Sigmoid colon (tissue), 7 donors: Measurements from ENCODE around the gene PSMD3. TPM values are rescaled to one million over a fixed set of nuclear protein-coding genes. Genes with fewer than 3 reads are reported as not detected.

Source experiments
- DNase-seq: peaks from one replicate; pipeline ENCODE4 v3.0.0-alpha.2; 2019
- H3K27ac ChIP-seq, 4 donors: fragments of 200-600 bp; sonication (generic); one replicate each; pipeline ENCODE4 v1.5.1; 2016 to 2019; ENCODE audit warnings: mild to moderate bottlenecking in 1 of 4
- H3K27me3 ChIP-seq, 3 donors: fragments of 200-600 bp; sonication (generic); one replicate each; pipeline ENCODE4 v1.5.1; 2019; ENCODE audit warnings: mild to moderate bottlenecking in 1 of 3
- H3K36me3 ChIP-seq, 4 donors: fragments of 200-600 bp; sonication (generic); one replicate each; pipeline ENCODE4 v1.5.1; 2016 to 2019
- H3K4me1 ChIP-seq, 4 donors: fragments of 200-600 bp; sonication (generic); one replicate each; pipeline ENCODE4 v1.5.1; 2017 to 2019
- H3K4me3 ChIP-seq, 4 donors: fragments of 200-600 bp; sonication (generic); one replicate each; pipeline ENCODE4 v1.5.1; 2017 to 2019; ENCODE audit warnings: mild to moderate bottlenecking in 2 of 4, moderate library complexity in 1 of 4
- H3K9me3 ChIP-seq, 4 donors: fragments of 200-600 bp in 3 of 4; sonication (generic) in 3 of 4; one replicate each; pipeline versions ENCODE4 v1.5.1 to v1.6.1; 2013 to 2019
- EP300 ChIP-seq, 4 donors: sonication (generic); formaldehyde crosslinking; IDR thresholded peaks; one replicate each; pipeline ENCODE4 v1.6.1; 2017; ENCODE audit warnings: antibody characterized with exemption in 4 of 4
- POLR2A ChIP-seq, 2 donors: fragments of 450-650 bp; IDR thresholded peaks; one replicate each; pipeline ENCODE4 v1.6.1; 2016; ENCODE audit warnings: antibody characterized with exemption in 2 of 2, mild to moderate bottlenecking in 2 of 2, moderate library complexity in 2 of 2
- POLR2AphosphoS5 ChIP-seq, 4 donors: sonication (generic); formaldehyde crosslinking; IDR thresholded peaks; one replicate each; pipeline ENCODE4 v1.6.1; 2017; ENCODE audit warnings: antibody characterized with exemption in 4 of 4
- WGBS, 2 donors: extraction: QIAGEN DNeasy Blood & Tissue Kit; methylation state at CpG; one replicate each; pipeline ENCODE4 v1.1.7; 2013; 5-methylcytosine and 5-hydroxymethylcytosine counted together
- intact Hi-C: fragments of 100-400 bp; cut with DNase I; formaldehyde crosslinking; loops from one replicate; pipeline ENCODE4 v1.15.1; 2023
- polyA plus RNA-seq, 3 donors: library from polyadenylated mRNA; stranded (reverse); fragments of 200-250 nt; gene quantifications; one replicate each; pipeline ENCODE4 v1.2.3, GENCODE V29; 2013
- total RNA-seq, 4 donors: library from RNA; depleted of rRNA; stranded (reverse); fragments of >200 nt; gene quantifications; one replicate each; pipeline ENCODE4 v1.1.0, GENCODE V29; 2016
- TF ChIP-seq, protein P1 (sequence below), 4 experiments: fragments of 450-650 bp in 3 of 4; fragments of 200-600 bp in 1 of 4; IDR thresholded peaks; one replicate each; pipeline ENCODE4 v1.5.1; 2016 to 2019; ENCODE audit warnings: antibody characterized with exemption in 4 of 4, mild to moderate bottlenecking in 3 of 4, moderate library complexity in 2 of 4
- donor health status: healthy with polysubstance abuse.
- donor health status: Bipolar disorder and iron deficiency.
- donor health status: healthy.

PSMD3 gene
- total and polyA plus RNA-seq, 7 donors = 53.2 to 112 (median 66.7) TPM

DNA sequence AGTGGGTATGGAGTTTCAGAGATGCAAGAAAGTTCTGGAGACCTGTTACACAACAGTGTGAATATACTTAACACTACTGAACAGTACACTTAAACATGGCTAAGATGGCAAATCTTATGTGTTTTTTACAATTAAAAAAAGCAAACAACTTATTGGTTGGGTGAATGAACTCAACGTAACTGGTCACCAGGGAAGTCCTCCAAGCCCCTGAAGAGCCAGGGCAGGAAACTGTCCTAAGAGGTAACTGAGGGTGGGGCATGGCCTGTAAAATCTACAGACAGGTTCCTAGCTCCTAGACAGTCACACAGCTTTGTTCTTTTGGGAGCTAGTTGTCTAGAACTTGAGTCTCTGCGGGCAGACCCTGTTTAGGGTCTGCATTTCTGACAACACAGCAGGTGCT is 45.0 kb downstream of the PSMD3 start:
- 87 to 88% methylated on average over 2 of the region's 2 CpGs for WGBS, 2 donors
- intact Hi-C loops = loop anchor here (5.0 kb wide), 1 partner anchor 147 kb away; no protein-coding TSS in a partner anchor
- no peak for DNase-seq
- H3K36me3 ChIP-seq = peaks cover 19 to 84% (median 37%) of the 10 kb centered on the region in 4 donors
- H3K4me3 ChIP-seq = no peak overlapping the region
- no peaks in the 10 kb centered on the region for H3K9me3 ChIP-seq
- H3K27ac ChIP-seq = peak overlapping the region in 1 of 4 donors; percentile 9
- peaks cover 0 to 41% (median 34%) of the 10 kb centered on the region in 4 donors for H3K4me1 ChIP-seq
- TF ChIP-seq POLR2A (IDR thresholded peaks at IDR 0.05) = no peak
- no peak for TF ChIP-seq POLR2AphosphoS5 (IDR thresholded peaks at IDR 0.05)
- TF ChIP-seq, protein P1, sequence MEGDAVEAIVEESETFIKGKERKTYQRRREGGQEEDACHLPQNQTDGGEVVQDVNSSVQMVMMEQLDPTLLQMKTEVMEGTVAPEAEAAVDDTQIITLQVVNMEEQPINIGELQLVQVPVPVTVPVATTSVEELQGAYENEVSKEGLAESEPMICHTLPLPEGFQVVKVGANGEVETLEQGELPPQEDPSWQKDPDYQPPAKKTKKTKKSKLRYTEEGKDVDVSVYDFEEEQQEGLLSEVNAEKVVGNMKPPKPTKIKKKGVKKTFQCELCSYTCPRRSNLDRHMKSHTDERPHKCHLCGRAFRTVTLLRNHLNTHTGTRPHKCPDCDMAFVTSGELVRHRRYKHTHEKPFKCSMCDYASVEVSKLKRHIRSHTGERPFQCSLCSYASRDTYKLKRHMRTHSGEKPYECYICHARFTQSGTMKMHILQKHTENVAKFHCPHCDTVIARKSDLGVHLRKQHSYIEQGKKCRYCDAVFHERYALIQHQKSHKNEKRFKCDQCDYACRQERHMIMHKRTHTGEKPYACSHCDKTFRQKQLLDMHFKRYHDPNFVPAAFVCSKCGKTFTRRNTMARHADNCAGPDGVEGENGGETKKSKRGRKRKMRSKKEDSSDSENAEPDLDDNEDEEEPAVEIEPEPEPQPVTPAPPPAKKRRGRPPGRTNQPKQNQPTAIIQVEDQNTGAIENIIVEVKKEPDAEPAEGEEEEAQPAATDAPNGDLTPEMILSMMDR (IDR thresholded peaks at IDR 0.05) = no peak
- no peak for TF ChIP-seq EP300 (IDR thresholded peaks at IDR 0.05)
- H3K27me3 ChIP-seq = no peaks in the 10 kb centered on the region

DNA sequence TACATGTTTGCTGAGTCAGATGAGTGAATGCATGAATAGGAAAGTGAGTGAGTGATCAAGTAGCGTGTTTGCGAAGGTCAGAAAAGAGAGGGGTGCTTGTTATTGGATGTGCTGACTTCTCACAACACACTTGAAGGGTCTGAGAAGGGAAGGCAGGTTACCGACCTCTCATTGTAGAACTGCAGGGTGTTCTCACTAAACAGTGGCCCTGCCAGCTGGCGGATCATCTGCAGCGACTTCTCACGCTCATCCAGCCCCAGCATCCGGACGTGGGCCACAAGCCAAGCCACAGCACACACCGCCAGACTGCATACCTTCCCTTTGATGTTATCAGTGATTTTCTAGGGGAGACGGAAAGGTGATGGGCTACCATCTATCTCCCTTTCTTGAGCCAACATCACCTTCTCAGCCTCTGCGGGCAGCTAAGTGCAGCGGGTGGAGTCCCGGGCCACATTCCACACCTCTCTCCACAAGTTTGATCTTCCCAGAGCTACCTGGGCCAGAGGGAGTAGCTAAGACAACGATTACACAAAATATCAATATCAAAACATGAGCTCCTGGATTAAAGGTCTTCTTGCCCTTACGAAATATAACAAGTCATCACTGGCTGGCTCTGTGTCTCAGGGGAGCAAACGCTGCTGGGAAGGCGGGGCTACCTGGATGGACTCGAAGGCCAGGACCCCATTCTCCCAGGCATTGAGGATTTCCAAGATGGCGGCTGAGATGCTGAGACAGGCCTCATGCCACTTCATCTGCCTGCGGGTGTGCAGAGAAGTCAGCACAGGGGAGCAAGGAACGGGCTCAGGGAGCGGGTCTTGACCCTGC is 45.6 kb downstream of the PSMD3 start:
- intact Hi-C loops = loop anchor here (5.0 kb wide), 1 partner anchor 146 kb away; no protein-coding TSS in a partner anchor
- peak overlapping the region in 2 of 4 donors; percentile 6 to 9 for H3K27ac ChIP-seq

DNA sequence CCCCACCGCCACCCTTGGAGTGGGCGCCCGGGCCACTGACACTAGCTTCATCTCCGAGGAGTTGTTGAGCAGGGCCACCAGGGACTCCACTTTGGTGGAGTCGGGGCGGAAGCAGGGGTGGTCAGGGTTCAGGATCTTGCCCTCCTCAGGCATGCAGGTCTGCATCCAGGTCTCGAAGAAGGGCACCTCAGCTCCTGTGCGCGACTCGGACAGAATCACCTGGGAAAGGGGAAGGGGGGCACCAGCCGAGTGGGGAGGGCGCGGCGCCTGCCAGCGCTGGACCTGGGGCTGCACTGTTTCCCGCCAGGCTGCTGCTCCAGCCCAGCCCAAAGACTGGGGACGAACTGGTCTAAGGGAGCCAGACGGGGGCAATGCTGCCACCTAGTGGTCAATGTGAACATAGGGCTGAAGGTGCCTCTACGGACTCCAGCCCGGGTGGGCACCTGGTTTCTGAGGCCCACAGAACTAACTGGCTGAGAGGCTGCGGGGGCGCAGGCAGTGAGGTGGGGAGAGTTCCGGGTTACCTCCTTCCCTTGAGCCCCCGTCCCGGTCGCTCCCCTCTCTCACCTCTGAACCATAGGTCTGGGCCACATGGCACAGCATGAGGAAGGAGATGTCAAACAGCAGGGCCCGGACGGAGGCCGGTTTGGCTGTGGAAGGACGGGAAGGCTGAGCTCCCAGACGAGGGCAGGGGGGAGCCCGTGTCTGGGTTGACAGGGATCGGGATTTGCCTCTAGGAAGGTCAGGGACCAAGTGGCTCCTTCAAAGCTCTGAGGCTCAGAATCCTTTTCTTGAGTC is 46.4 kb downstream of the PSMD3 start:
- intact Hi-C loops = loop anchor here (1.0 to 5.0 kb wide), 2 partner anchors 13 to 145 kb away; no protein-coding TSS in a partner anchor
- Histone ChIP-seq H3K4me1 (peaks cover 0 to 33% (median 27%) of the 10 kb centered on the region in 4 donors), H3K27ac (peak overlapping the region in 1 of 4 donors; percentile 9), H3K27me3 (no peaks in the 10 kb centered on the region), H3K9me3 (no peaks in the 10 kb centered on the region), H3K36me3 (peaks cover 25 to 88% (median 48%) of the 10 kb centered on the region in 4 donors), H3K4me3 (no peak overlapping the region)
- no peak for TF ChIP-seq POLR2A (IDR thresholded peaks at IDR 0.05)
- TF ChIP-seq, protein P1 (IDR thresholded peaks at IDR 0.05) = peak; percentile 75 to 95 (median 86)
- WGBS, 2 donors = 26 to 47% methylated on average over 33 of the region's 33 CpGs
- peak; percentile 94 for DNase-seq

More for the DNA sequence above, 45.6 kb downstream of the PSMD3 start:
- no peak for TF ChIP-seq POLR2A (IDR thresholded peaks at IDR 0.05)
- TF ChIP-seq EP300 (IDR thresholded peaks at IDR 0.05) = no peak
- TF ChIP-seq POLR2AphosphoS5 (IDR thresholded peaks at IDR 0.05) = no peak
- TF ChIP-seq, protein P1 (IDR thresholded peaks at IDR 0.05) = no peak
- no peaks in the 10 kb centered on the region for H3K9me3 ChIP-seq
- H3K4me3 ChIP-seq = no peak overlapping the region
- H3K4me1 ChIP-seq = peaks cover 0 to 34% (median 29%) of the 10 kb centered on the region in 4 donors
- 81 to 83% methylated on average over 22 of the region's 22 CpGs for WGBS, 2 donors
- H3K27me3 ChIP-seq = no peaks in the 10 kb centered on the region
- DNase-seq = no peak
- peaks cover 23 to 88% (median 42%) of the 10 kb centered on the region in 4 donors for H3K36me3 ChIP-seq

DNA sequence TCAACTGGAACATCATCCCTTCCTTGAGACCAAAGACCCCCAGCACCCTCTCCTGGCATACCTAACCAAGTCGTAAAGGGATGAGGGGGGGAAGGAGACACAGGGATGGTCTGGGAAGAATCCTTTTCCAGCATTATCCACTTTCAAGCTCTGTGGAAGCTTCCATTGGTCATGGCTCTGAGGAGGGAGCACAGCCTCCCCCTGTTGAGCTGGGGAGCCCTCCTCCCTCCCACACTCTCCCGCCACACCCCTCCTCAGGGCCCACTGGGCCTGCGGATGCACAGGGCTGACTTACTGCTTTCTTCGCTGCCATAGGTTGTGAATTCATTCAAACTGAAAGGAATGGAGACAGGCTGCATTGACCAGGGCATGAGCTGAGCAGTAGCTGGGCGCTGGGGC is 47.0 kb downstream of the PSMD3 start:
- H3K4me1 ChIP-seq = peaks cover 0 to 37% (median 31%) of the 10 kb centered on the region in 4 donors
- intact Hi-C loops = loop anchor here (1.0 to 5.0 kb wide), 2 partner anchors 13 to 145 kb away; no protein-coding TSS in a partner anchor
- TF ChIP-seq, protein P1 (IDR thresholded peaks at IDR 0.05) = no peak
- TF ChIP-seq EP300 (IDR thresholded peaks at IDR 0.05) = no peak
- no peak for TF ChIP-seq POLR2AphosphoS5 (IDR thresholded peaks at IDR 0.05)
- no peak for TF ChIP-seq POLR2A (IDR thresholded peaks at IDR 0.05)
- no peaks in the 10 kb centered on the region for H3K27me3 ChIP-seq
- no peaks in the 10 kb centered on the region for H3K9me3 ChIP-seq
- 87% methylated on average over 5 of the region's 5 CpGs for WGBS, 2 donors
- no peak for DNase-seq
- H3K27ac ChIP-seq = no peak overlapping the region
- H3K4me3 ChIP-seq = no peak overlapping the region
- peaks cover 20 to 88% (median 45%) of the 10 kb centered on the region in 4 donors for H3K36me3 ChIP-seq
